HG03342 (cell line): ENCODE results near the gene RPL7A.
A peak's percentile ranks its signal among the peaks of the same experiment; 100 is the strongest.
"Not testable (repeated sequence)": the region's sequence is repeated elsewhere in the genome, so short reads cannot be mapped to it uniquely, and the experiment has no call there.

Experiments used
- ATAC-seq: cut with Tn5 transposase; IDR thresholded peaks from one replicate; pipeline ENCODE4 v1.9.1; 2021; ENCODE audit warnings: mild to moderate bottlenecking, moderate library complexity; ENCODE audit not compliant: unreplicated experiment

The RPL7A gene

GRCh38 chr9:133327834-133328484 is 20.1 kb upstream of the RPL7A start:
- ATAC-seq = no peak

- not testable (repeated sequence) for ATAC-seq
Observed at GRCh38 chr9:133329306-133330156, 18.5 kb upstream of the RPL7A start.

- no peak for ATAC-seq
Observed at GRCh38 chr9:133331221-133331620, 16.8 kb upstream of the RPL7A start.

- ATAC-seq = no peak
Observed at GRCh38 chr9:133331641-133332380, 16.2 kb upstream of the RPL7A start.

GRCh38 chr9:133332381-133332730 is 15.7 kb upstream of the RPL7A start:
- ATAC-seq = no peak

GRCh38 chr9:133333011-133333410 is 15.0 kb upstream of the RPL7A start:
- no peak for ATAC-seq

GRCh38 chr9:133333566-133333965 is 14.5 kb upstream of the RPL7A start:
- no peak for ATAC-seq

GRCh38 chr9:133334161-133334560 is 13.9 kb upstream of the RPL7A start:
- no peak for ATAC-seq

- not testable (repeated sequence) for ATAC-seq
Observed at GRCh38 chr9:133334888-133335287, 13.1 kb upstream of the RPL7A start.

- peak; percentile 89 for ATAC-seq
Observed at GRCh38 chr9:133335924-133336811, 11.8 kb upstream of the RPL7A start, which contains the start of gene SURF6. Gene SURF6, minus strand, starts transcription at chr9:133336188. Its CDS starts 56 bp downstream, at chr9:133336132.

GRCh38 chr9:133339641-133340040 is 8.4 kb upstream of the RPL7A start:
- no peak for ATAC-seq

- ATAC-seq = no peak
Observed at GRCh38 chr9:133340256-133340655, 7.8 kb upstream of the RPL7A start.

GRCh38 chr9:133340916-133341315 is 7.1 kb upstream of the RPL7A start:
- ATAC-seq = no peak

GRCh38 chr9:133341369-133342068 is 6.5 kb upstream of the RPL7A start:
- no peak for ATAC-seq

GRCh38 chr9:133342069-133342406 is 6.0 kb upstream of the RPL7A start:
- ATAC-seq = no peak

GRCh38 chr9:133342570-133342969 is 5.4 kb upstream of the RPL7A start:
- ATAC-seq = no peak

- ATAC-seq = no peak
Observed at GRCh38 chr9:133344071-133344470, 3.9 kb upstream of the RPL7A start.

- no peak for ATAC-seq
Observed at GRCh38 chr9:133344979-133345378, 3.0 kb upstream of the RPL7A start.

GRCh38 chr9:133345596-133345995 is 2.4 kb upstream of the RPL7A start:
- ATAC-seq = no peak
